Adrenal gland (tissue), 12 donors: ENCODE measurements around the gene PLA2R1. TPM values are rescaled to one million over a fixed set of nuclear protein-coding genes. Genes with fewer than 3 reads are reported as not detected.

Source experiments
- DNase-seq, 7 donors: peaks; one replicate each; pipeline ENCODE4 v3.0.0-alpha.2; 2019 to 2020
- H3K27ac ChIP-seq, 5 donors: fragments of 200-600 bp; sonication (generic) in 4 of 5; 1 replicate in 3 of 5; 2 replicates in 2 of 5; pipeline versions ENCODE4 v1.5.1 to v1.8.0; 2016 to 2020; ENCODE audit warnings: mild to moderate bottlenecking in 1 of 5
- H3K27me3 ChIP-seq: fragments of 200-600 bp; 2 replicates; pipeline ENCODE4 v1.8.0; 2021
- H3K36me3 ChIP-seq, 2 donors: fragments of 200-600 bp; replicated peaks in 1 of 2; 1 replicate in 1 of 2; 2 replicates in 1 of 2; pipeline versions ENCODE4 v1.5.1 to v1.8.0; 2018 to 2022
- H3K4me1 ChIP-seq, 2 donors: fragments of 200-600 bp; replicated peaks in 1 of 2; 1 replicate in 1 of 2; 2 replicates in 1 of 2; pipeline versions ENCODE4 v1.5.1 to v1.8.0; 2018 to 2021
- H3K4me3 ChIP-seq, 4 donors: fragments of 200-600 bp; sonication (generic) in 3 of 4; one replicate each; pipeline ENCODE4 v1.5.1; 2016 to 2018
- H3K9me3 ChIP-seq, 3 donors: fragments of 200-600 bp; sonication (generic) in 1 of 3; replicated peaks in 1 of 3; 1 replicate in 2 of 3; 2 replicates in 1 of 3; pipeline versions ENCODE4 v1.5.1 to v1.8.0; 2016 to 2021
- CTCF ChIP-seq, 6 experiments: fragments of 450-650 bp in 4 of 6; fragments of 200-600 bp in 2 of 6; sonication (generic) in 1 of 6; IDR thresholded peaks; 1 replicate in 5 of 6; 2 replicates in 1 of 6; pipeline versions ENCODE4 v1.5.1 to v1.8.0; 2016 to 2021; ENCODE audit warnings: antibody characterized with exemption in 6 of 6, mild to moderate bottlenecking in 2 of 6, moderate library complexity in 1 of 6
- POLR2A ChIP-seq, 2 donors: fragments of 450-650 bp; IDR thresholded peaks; one replicate each; pipeline ENCODE4 v1.6.1; 2017; ENCODE audit warnings: antibody characterized with exemption in 2 of 2, mild to moderate bottlenecking in 2 of 2, moderate library complexity in 1 of 2
- WGBS, 4 donors: extraction: QIAGEN DNeasy Blood & Tissue Kit in 2 of 4; methylation state at CpG; one replicate each; pipeline versions ENCODE4 v1.1.5 to v1.1.7; 2013 to 2017; 5-methylcytosine and 5-hydroxymethylcytosine counted together
- intact Hi-C, 2 donors: fragments of 100-400 bp; cut with DNase I; formaldehyde crosslinking; loops; one replicate each; pipeline versions ENCODE4 v1.14.1 to v1.15.0; 2022 to 2023
- polyA plus RNA-seq, 3 donors: library from polyadenylated mRNA; stranded (reverse); fragments of 200-250 nt in 2 of 3; fragments of 350-450 nt in 1 of 3; fragmentation: Illumina TruSeq in 1 of 3; extraction: RNeasy Lipid Tissue Mini Kit (QIAGEN cat#74804) in 1 of 3; gene quantifications; one replicate each; pipeline ENCODE4 v1.2.3, GENCODE V29; 2013 to 2014
- total RNA-seq, 9 donors: library from RNA; depleted of rRNA in 4 of 9; stranded (reverse); fragments of >200 nt in 4 of 9; fragments of 120-200 nt in 1 of 9; fragmentation: NEBNext Ultra II Directional in 1 of 9; extraction: Animal tissue kit (Norgen Biotek cat#: 25700) in 1 of 9; gene quantifications; one replicate each; pipeline versions ENCODE4 v1.1.0 to v1.2.4, GENCODE V29; 2013 to 2023
- donor health status: healthy with polysubstance abuse.
- donor health status: Bipolar disorder and iron deficiency.
- donor health status: DM: yes; HTN: yes; CAD: no.
- donor health status: DM: no; HTN: no; CAD: no.
- donor health status: DM: no; HTN: no; CAD: no.
- donor health status: DM: yes; HTN: yes; CAD: no.

PLA2R1 gene
- total and polyA plus RNA-seq, 12 donors = 2.9 to 11.6 (median 7.1) TPM

DNA sequence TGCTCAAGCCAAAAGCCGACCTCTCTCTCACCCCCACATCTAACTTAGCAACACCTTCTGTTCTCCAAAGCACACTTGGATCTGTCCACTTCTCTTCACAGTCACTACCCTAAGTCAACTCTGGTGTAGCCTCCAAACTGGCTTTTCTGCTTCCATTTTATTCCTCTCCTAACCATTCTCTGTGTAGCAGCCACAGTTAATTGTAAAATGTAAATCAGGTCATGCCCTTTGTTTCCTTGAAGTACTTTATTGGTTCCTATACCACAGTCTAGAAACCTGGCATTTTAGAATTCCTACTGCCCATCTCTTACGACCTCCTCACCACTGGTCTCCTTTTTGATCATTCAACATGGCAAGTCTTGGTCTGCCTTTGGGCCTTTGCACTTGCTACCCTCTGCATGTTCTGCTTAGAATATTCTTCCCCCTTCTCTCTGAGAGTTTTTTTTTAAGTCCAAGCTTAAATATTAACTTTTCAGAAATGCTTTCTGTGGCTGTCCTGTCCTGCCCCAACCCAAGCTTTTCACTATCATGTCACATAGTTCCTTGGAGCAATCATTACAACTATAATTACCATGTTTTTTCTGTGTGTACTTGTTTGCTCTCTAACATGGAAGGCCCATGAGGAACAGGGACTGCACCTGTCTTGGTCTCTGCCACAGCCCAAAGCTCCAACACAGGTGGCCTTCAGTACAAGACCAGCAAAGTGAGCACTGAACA lies 42.9 kb downstream of the PLA2R1 start:
- Histone ChIP-seq H3K4me3 (no peak overlapping the region), H3K9me3 (peaks cover 0 to 7% (median 0%) of the 10 kb centered on the region in 3 donors), H3K4me1 (no peaks in the 10 kb centered on the region), H3K27me3 (no peaks in the 10 kb centered on the region), H3K27ac (no peak overlapping the region), H3K36me3 (no peaks in the 10 kb centered on the region)
- WGBS, 4 donors = 86 to 93% (median 92%) methylated on average over 2 of the region's 2 CpGs
- TF ChIP-seq POLR2A (IDR thresholded peaks at IDR 0.05) (no peak), CTCF (IDR thresholded peaks at IDR 0.05) (no peak)
- no peak for DNase-seq
- intact Hi-C loops = no loop called here

DNA sequence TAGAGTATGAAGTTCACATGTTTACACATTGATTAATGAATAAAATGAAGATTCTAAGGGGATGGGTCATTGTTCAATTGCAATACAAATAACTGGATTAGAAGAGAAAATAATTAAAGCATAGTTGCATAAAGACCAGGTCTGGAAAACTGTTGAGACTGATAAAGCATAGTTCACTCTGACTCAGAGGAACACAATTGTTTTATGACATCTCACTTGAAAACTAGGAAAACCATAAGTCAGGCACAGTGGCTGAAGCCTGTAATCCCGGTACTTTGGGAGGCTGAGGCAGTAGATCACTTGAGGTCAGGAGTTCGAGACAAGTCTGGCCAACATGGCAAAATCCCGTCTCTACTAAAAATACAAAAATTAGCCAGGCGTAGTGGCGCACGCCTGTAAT lies 46.7 kb downstream of the PLA2R1 start:
- DNase-seq = no peak
- H3K36me3 ChIP-seq = no peaks in the 10 kb centered on the region
- H3K4me3 ChIP-seq = no peak overlapping the region
- H3K4me1 ChIP-seq = no peaks in the 10 kb centered on the region
- H3K27ac ChIP-seq = no peak overlapping the region
- no peaks in the 10 kb centered on the region for H3K9me3 ChIP-seq
- H3K27me3 ChIP-seq = no peaks in the 10 kb centered on the region
- 75 to 94% (median 79%) methylated on average over 6 of the region's 6 CpGs for WGBS, 4 donors
- TF ChIP-seq CTCF (IDR thresholded peaks at IDR 0.05) (no peak), POLR2A (IDR thresholded peaks at IDR 0.05) (no peak)
- intact Hi-C loops = no loop called here

- Histone ChIP-seq H3K4me1 (no peaks in the 10 kb centered on the region), H3K4me3 (no peak overlapping the region), H3K9me3 (no peaks in the 10 kb centered on the region), H3K36me3 (no peaks in the 10 kb centered on the region), H3K27me3 (no peaks in the 10 kb centered on the region), H3K27ac (no peak overlapping the region)
- no peak for DNase-seq
- TF ChIP-seq POLR2A (IDR thresholded peaks at IDR 0.05) (no peak), CTCF (IDR thresholded peaks at IDR 0.05) (no peak)
- intact Hi-C loops = no loop called here
- WGBS, 4 donors = 29 to 76% (median 44%) methylated on average over 2 of the region's 2 CpGs
Measured at GRCh38 chr2:160014227-160014626, 48.2 kb downstream of the PLA2R1 start.

DNA sequence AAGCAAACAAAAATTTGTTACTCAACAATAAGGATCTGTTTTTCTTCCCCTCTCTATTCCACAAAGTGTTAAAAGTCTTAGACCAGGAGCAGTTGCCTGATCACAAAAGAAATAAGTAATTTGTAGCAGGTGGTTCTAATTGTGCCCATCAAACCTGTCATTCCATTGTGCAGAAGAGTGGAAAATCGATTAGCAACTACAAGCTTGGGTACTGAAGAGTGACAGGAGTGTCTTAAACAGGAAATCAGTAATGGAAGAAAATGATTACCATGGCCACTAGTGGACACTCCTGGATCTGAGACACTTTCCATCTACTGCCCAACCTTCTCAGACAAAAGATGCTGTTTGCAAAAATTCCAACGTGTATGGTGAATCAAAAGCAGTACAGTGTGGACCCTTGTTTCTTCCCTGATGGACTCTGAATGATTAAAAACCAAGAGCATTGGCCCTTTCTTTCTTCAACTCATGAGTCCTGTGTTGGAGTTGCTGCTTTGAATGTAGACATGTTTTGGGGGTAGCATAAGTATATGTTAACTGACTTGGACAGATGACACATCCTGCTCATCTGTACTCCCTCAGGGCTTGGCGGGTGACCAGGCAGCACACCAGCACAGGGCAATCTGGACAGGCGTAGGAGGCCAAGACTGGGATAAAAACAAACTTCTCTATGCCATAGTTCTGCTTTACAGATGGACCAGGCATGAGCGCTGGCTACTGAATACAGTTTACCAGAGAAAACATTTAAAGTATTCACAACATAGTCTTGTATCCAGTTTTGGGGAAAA lies 51.9 kb downstream of the PLA2R1 start:
- Histone ChIP-seq H3K4me1 (no peaks in the 10 kb centered on the region), H3K27ac (no peak overlapping the region), H3K9me3 (no peaks in the 10 kb centered on the region), H3K27me3 (no peaks in the 10 kb centered on the region), H3K36me3 (no peaks in the 10 kb centered on the region), H3K4me3 (no peak overlapping the region)
- intact Hi-C loops = no loop called here
- WGBS, 4 donors = 68 to 76% (median 74%) methylated on average over 5 of the region's 5 CpGs
- no peak for DNase-seq
- TF ChIP-seq CTCF (IDR thresholded peaks at IDR 0.05) (no peak), POLR2A (IDR thresholded peaks at IDR 0.05) (no peak)
